ENCODE measurements around the gene SRCAP.

- TF ChIP-seq NFRKB (IDR thresholded peaks at IDR 0.05) (no peak), SP1 (IDR thresholded peaks at IDR 0.05) (no peak), FOXM1 (IDR thresholded peaks at IDR 0.05; ENCODE audit: borderline replicate concordance) (no peak), ELF4 (IDR thresholded peaks at IDR 0.05) (no peak), SUZ12 (IDR thresholded peaks at IDR 0.05) (no peak), L3MBTL2 (conservative IDR thresholded peaks at IDR 0.05) (no peak), BHLHE40 (IDR thresholded peaks at IDR 0.05; ENCODE audit: borderline replicate concordance) (no peak), FOXK2 (IDR thresholded peaks at IDR 0.05) (no peak), HDGF (IDR thresholded peaks at IDR 0.05; ENCODE audit: borderline replicate concordance) (no peak), FOXA1 (IDR thresholded peaks at IDR 0.05) (no peak), PKNOX1 (IDR thresholded peaks at IDR 0.05) (no peak), LEF1 (IDR thresholded peaks at IDR 0.05; ENCODE audit: borderline replicate concordance) (no peak), ZNF384 (IDR thresholded peaks at IDR 0.05) (no peak), TARDBP (IDR thresholded peaks at IDR 0.05) (no peak)
These were observed 69.7 kb downstream of the SRCAP start for GRCh38 chr16:30768583-30769181.
